Hippocampal formation (tissue), 2 donors: Measurements from ENCODE around the gene FAM50A.

Experiments
- DNase-seq, 2 donors: peaks; one replicate each; lab custom pipeline; 2025; lab: John Stamatoyannopoulos, UW

Gene FAM50A

GRCh38 chrX:154465601-154466000, 21.7 kb downstream of the FAM50A start:
- no peak for DNase-seq

GRCh38 chrX:154466036-154466435, 22.1 kb downstream of the FAM50A start:
- DNase-seq = no peak

- DNase-seq = no peak
Observed at GRCh38 chrX:154466907-154467306, 23.0 kb downstream of the FAM50A start.

GRCh38 chrX:154467556-154467955, 23.6 kb downstream of the FAM50A start:
- no peak for DNase-seq

- no peak for DNase-seq
Observed at GRCh38 chrX:154468217-154468616, 24.3 kb downstream of the FAM50A start.

GRCh38 chrX:154469114-154469513, 25.2 kb downstream of the FAM50A start:
- no peak for DNase-seq

GRCh38 chrX:154469880-154470279, 25.9 kb downstream of the FAM50A start:
- no peak for DNase-seq

GRCh38 chrX:154470434-154470833, 26.5 kb downstream of the FAM50A start:
- DNase-seq = no peak

GRCh38 chrX:154470914-154471568, 27.1 kb downstream of the FAM50A start:
- DNase-seq = no peak

GRCh38 chrX:154471839-154472684, 28.1 kb downstream of the FAM50A start:
- DNase-seq = no peak

GRCh38 chrX:154472685-154473632, 29.0 kb downstream of the FAM50A start:
- no peak for DNase-seq

GRCh38 chrX:154473683-154474082, 29.7 kb downstream of the FAM50A start:
- no peak for DNase-seq

GRCh38 chrX:154476821-154477220, 32.9 kb downstream of the FAM50A start:
- no peak for DNase-seq

- no peak for DNase-seq
Observed at GRCh38 chrX:154477891-154478477, 34.0 kb downstream of the FAM50A start.

- DNase-seq = peak; percentile 84 to 87
Observed at GRCh38 chrX:154478728-154479622, 35.0 kb downstream of the FAM50A start, which contains the start of gene LAGE3. Gene LAGE3, minus strand, starts transcription at chrX:154479281. Its CDS starts 366 bp downstream, at chrX:154478915.

GRCh38 chrX:154481195-154481594, 37.3 kb downstream of the FAM50A start:
- no peak for DNase-seq

GRCh38 chrX:154481911-154482601, 38.1 kb downstream of the FAM50A start:
- no peak for DNase-seq

GRCh38 chrX:154482786-154483185, 38.8 kb downstream of the FAM50A start:
- DNase-seq = no peak

GRCh38 chrX:154483325-154483724, 39.4 kb downstream of the FAM50A start:
- no peak for DNase-seq
